ENCODE measurements around the gene OTUD3. TPM values are rescaled to one million over a fixed set of nuclear protein-coding genes. Genes with fewer than 3 reads are reported as not detected.

OTUD3 gene
- total and polyA plus RNA-seq, 2 of the 13 experiments (the other 11 are each of a cell fraction or from before 2014, with no cell fraction given), result 5.2 to 7.5 TPM

- TF ChIP-seq GMEB2 (CRISPR knock-in tag; IDR thresholded peaks at IDR 0.05; ENCODE audit: low read depth), result no peak
- no peak for TF ChIP-seq ZBTB14 (CRISPR knock-in tag; IDR thresholded peaks at IDR 0.05)
- no peak for TF ChIP-seq ZNF720 (CRISPR knock-in tag; IDR thresholded peaks at IDR 0.05)
- TF ChIP-seq NBN (conservative IDR thresholded peaks at IDR 0.05), result no peak
- TF ChIP-seq PLSCR1 (CRISPR knock-in tag; IDR thresholded peaks at IDR 0.05; ENCODE audit: borderline replicate concordance), result no peak
- no peak for TF ChIP-seq CHCHD3 (CRISPR knock-in tag; IDR thresholded peaks at IDR 0.05)
- TF ChIP-seq ZSCAN20 (CRISPR knock-in tag; IDR thresholded peaks at IDR 0.05; ENCODE audit: borderline replicate concordance), result no peak
- no peak for TF ChIP-seq EEA1 (CRISPR knock-in tag; IDR thresholded peaks at IDR 0.05; ENCODE audit: borderline replicate concordance)
- TF ChIP-seq YY1 (IDR thresholded peaks at IDR 0.05; ENCODE audit: insufficient read depth, insufficient replicate concordance, low read depth, low read length), result no peak
- TF ChIP-seq NFYB (CRISPR knock-in tag; IDR thresholded peaks at IDR 0.05), result no peak
- TF ChIP-seq ZNF740 (CRISPR knock-in tag; IDR thresholded peaks at IDR 0.05), result no peak
- TF ChIP-seq RBM39 (IDR thresholded peaks at IDR 0.05; ENCODE audit: low read depth, low read length, poor library complexity, severe bottlenecking), result no peak
- no peak for TF ChIP-seq SP4 (CRISPR knock-in tag; IDR thresholded peaks at IDR 0.05)
- peak; percentile 49; the same call in 1 of the 2 replicates for TF ChIP-seq DRAP1 (CRISPR knock-in tag; IDR thresholded peaks at IDR 0.05)
- no peak for TF ChIP-seq ZNF792 (CRISPR knock-in tag; IDR thresholded peaks at IDR 0.05)
- TF ChIP-seq IKZF5 (CRISPR knock-in tag; IDR thresholded peaks at IDR 0.05), result peak; percentile 77
- peak; percentile 59 for TF ChIP-seq HNF4A (CRISPR knock-in tag; IDR thresholded peaks at IDR 0.05)
- no peak for TF ChIP-seq ZNF142 (CRISPR knock-in tag; IDR thresholded peaks at IDR 0.05)
Observed at GRCh38 chr1:19925342-19926070, 43.3 kb downstream of the OTUD3 start (continued).
